ENCODE results near the gene QSOX1.

DNA sequence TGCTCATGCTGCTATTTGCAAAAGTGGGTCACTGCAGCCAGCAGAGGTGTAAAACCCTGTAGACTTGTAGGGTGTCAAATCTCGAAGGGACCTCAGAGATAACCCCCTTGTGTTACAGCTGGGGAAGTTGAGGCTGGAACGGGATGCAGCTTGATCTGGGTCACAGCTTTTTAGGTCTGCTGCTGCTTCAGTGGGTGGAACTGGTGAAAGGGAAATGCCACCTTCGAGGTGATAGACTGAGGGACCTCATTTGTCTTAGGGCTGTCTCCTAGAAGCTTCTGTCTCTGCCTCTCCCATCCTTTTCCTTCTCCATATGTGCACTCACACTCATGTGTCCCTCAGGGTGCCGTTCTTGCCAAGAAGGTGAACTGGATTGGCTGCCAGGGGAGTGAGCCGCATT, 35.4 kb downstream of the QSOX1 start:
- TF ChIP-seq, protein P1, sequence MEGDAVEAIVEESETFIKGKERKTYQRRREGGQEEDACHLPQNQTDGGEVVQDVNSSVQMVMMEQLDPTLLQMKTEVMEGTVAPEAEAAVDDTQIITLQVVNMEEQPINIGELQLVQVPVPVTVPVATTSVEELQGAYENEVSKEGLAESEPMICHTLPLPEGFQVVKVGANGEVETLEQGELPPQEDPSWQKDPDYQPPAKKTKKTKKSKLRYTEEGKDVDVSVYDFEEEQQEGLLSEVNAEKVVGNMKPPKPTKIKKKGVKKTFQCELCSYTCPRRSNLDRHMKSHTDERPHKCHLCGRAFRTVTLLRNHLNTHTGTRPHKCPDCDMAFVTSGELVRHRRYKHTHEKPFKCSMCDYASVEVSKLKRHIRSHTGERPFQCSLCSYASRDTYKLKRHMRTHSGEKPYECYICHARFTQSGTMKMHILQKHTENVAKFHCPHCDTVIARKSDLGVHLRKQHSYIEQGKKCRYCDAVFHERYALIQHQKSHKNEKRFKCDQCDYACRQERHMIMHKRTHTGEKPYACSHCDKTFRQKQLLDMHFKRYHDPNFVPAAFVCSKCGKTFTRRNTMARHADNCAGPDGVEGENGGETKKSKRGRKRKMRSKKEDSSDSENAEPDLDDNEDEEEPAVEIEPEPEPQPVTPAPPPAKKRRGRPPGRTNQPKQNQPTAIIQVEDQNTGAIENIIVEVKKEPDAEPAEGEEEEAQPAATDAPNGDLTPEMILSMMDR (IDR thresholded peaks at IDR 0.05; ENCODE audit: low read length): no peak
- no peak for TF ChIP-seq EZH2 (IDR thresholded peaks at IDR 0.05; ENCODE audit: borderline replicate concordance, low read length)

Measured in OCI-LY1 (cell line).